Aorta (tissue), 5 donors: ENCODE data around the gene DEPP1. TPM values are rescaled to one million over a fixed set of nuclear protein-coding genes. Genes with fewer than 3 reads are reported as not detected.

Source experiments
- ATAC-seq: fragments of 200-7000 bp; cut with Tn5 transposase; one replicate; pipeline ENCODE4 v1.9.1; 2022; ENCODE audit warnings: moderate library complexity; ENCODE audit not compliant: low FRiP score
- DNase-seq, 2 donors: peaks; one replicate each; pipeline ENCODE4 v3.0.0-alpha.2; 2020
- H3K27ac ChIP-seq, 2 donors: one replicate each; pipeline ENCODE4 v1.5.1; 2013; ENCODE audit warnings: low read length in 2 of 2, mild to moderate bottlenecking in 2 of 2, moderate library complexity in 2 of 2, control low read depth in 1 of 2, inconsistent platforms in 1 of 2, low read depth in 1 of 2
- H3K27me3 ChIP-seq, 2 donors: one replicate each; pipeline ENCODE4 v1.6.1; 2013; ENCODE audit warnings: control low read depth in 1 of 2, low read length in 1 of 2, mild to moderate bottlenecking in 1 of 2, moderate library complexity in 1 of 2; ENCODE audit not compliant: insufficient read depth in 2 of 2, control insufficient read depth in 1 of 2
- H3K36me3 ChIP-seq, 2 donors: one replicate each; pipeline ENCODE4 v1.6.1; 2013; ENCODE audit warnings: control low read depth in 1 of 2, low read length in 1 of 2, mild to moderate bottlenecking in 1 of 2; ENCODE audit not compliant: insufficient read depth in 2 of 2, control insufficient read depth in 1 of 2
- H3K4me1 ChIP-seq, 2 donors: one replicate each; pipeline ENCODE4 v1.6.1; 2013; ENCODE audit warnings: low read length in 2 of 2, control low read depth in 1 of 2, mild to moderate bottlenecking in 1 of 2, moderate library complexity in 1 of 2; ENCODE audit not compliant: insufficient read depth in 2 of 2, control insufficient read depth in 1 of 2
- H3K4me3 ChIP-seq, 2 donors: one replicate each; pipeline ENCODE4 v1.5.1; 2013; ENCODE audit warnings: low read length in 2 of 2, control low read depth in 1 of 2, mild to moderate bottlenecking in 1 of 2
- H3K9me3 ChIP-seq: one replicate; pipeline ENCODE4 v1.6.1; 2013; ENCODE audit warnings: mild to moderate bottlenecking, low read length; ENCODE audit not compliant: control insufficient read depth
- WGBS, 2 donors: extraction: QIAGEN DNeasy Blood & Tissue Kit; methylation state at CpG; one replicate each; pipeline ENCODE4 v1.1.7; 2013; 5-methylcytosine and 5-hydroxymethylcytosine counted together
- intact Hi-C, 2 donors: fragments of 100-400 bp; cut with DNase I; formaldehyde crosslinking; loops; one replicate each; pipeline versions ENCODE4 v1.14.2 to v1.15.0; 2022
- polyA plus RNA-seq, 2 donors: library from polyadenylated mRNA; stranded (reverse); fragments of 200-250 nt; gene quantifications; one replicate each; pipeline ENCODE4 v1.2.3, GENCODE V29; 2013
- total RNA-seq, 2 donors: library from RNA; stranded (reverse); fragmentation: NEBNext Ultra II Directional; extraction: Animal tissue kit (Norgen Biotek cat#: 25700); gene quantifications; one replicate each; pipeline ENCODE4 v1.2.1, GENCODE V29; 2021
- donor health status: healthy with polysubstance abuse.
- donor health status: Bipolar disorder and iron deficiency.
- donor health status: DM: no; HTN: no; CAD: no.
- donor health status: DM: no; HTN: no; CAD: no.
- donor health status: DM: yes; HTN: yes; CAD: no.

Gene DEPP1
- total and polyA plus RNA-seq, 4 donors, result 55.2 to 492 (median 169) TPM

- H3K9me3 ChIP-seq, result no peaks in the 10 kb centered on the region
- no peaks in the 10 kb centered on the region for H3K36me3 ChIP-seq
- ATAC-seq (no peak), DNase-seq (no peak)
- no peak overlapping the region for H3K4me3 ChIP-seq
- no peaks in the 10 kb centered on the region for H3K4me1 ChIP-seq
- WGBS, 2 donors, result 72 to 75% methylated on average over 5 of the region's 5 CpGs
- intact Hi-C loops, result no loop called here
- no peak overlapping the region for H3K27ac ChIP-seq
- no peaks in the 10 kb centered on the region for H3K27me3 ChIP-seq
Observed at GRCh38 chr10:44949127-44949802, 29.3 kb downstream of the DEPP1 start.

DNA sequence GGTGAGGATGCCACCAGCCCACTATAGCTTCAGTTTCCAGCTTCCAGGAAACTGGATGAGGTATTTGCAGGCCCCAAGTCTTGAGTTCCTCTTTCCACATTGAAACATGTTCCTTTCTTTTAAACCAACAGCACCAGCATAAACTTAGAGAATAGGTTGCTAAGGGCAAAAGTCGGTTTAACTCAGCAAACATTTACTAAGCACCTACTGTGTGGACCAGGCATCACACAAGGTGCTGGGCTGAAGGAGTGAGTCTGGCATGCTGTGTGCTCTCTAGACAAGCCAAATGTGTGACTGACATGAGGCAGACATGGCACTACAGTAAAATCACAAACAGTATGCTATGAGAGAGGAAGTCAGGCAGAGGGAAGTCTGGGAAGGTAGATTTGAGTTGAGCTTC is 30.0 kb downstream of the DEPP1 start:
- H3K4me1 ChIP-seq, result no peaks in the 10 kb centered on the region
- no peak for DNase-seq
- ATAC-seq, result no peak

DNA sequence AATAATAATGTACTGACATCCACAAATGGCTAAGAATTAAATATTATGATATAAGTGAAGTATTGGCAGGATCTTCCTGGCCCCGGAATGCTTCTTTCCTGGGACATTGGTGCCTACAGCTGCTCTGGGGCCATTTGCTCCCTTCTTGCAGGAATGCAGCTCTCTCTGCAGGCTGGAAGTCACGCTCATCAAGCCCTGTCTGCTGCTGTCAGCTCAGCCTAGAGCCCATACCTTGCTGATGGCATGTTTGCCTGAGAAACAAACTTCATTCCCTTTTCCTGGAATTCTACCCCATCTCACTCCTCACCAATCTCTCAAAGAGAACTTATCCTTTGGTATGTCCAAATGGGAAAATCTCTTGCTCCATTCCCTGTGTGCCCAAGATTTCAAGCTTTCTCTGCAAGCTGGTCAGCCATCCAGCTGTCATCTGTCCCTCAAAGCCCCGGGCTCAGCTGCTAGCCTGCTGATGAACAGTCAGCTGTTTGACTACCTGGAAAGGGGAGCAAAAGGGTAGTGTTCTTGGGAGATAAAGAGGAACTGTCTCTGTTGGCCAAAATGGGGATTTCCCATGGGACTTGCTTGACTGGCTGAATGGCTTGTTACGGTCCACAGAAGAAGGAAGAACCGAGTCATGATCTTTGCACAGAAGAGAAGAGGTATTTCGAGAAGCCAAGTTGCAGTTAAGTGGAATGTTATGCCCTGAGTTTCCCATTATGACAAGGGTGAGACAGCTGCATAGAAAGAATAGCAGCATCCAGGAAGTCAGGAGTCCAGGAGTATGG is 31.0 kb downstream of the DEPP1 start:
- H3K27me3 ChIP-seq, result no peaks in the 10 kb centered on the region
- no peak overlapping the region for H3K27ac ChIP-seq
- no peaks in the 10 kb centered on the region for H3K36me3 ChIP-seq
- no peaks in the 10 kb centered on the region for H3K4me1 ChIP-seq
- WGBS, 2 donors, result 87 to 88% methylated on average over 6 of the region's 6 CpGs
- peak in 1 of 2 donors; percentile 56 for DNase-seq
- no peak for ATAC-seq
- no peaks in the 10 kb centered on the region for H3K9me3 ChIP-seq
- no peak overlapping the region for H3K4me3 ChIP-seq
- intact Hi-C loops, result no loop called here

More for the DNA sequence above, 30.0 kb downstream of the DEPP1 start:
- Histone ChIP-seq H3K4me3 (no peak overlapping the region), H3K27ac (no peak overlapping the region), H3K36me3 (no peaks in the 10 kb centered on the region), H3K27me3 (no peaks in the 10 kb centered on the region), H3K9me3 (no peaks in the 10 kb centered on the region)
- WGBS, 2 donors, result 88 to 91% methylated on average over 1 of the region's 1 CpG
- intact Hi-C loops, result no loop called here

DNA sequence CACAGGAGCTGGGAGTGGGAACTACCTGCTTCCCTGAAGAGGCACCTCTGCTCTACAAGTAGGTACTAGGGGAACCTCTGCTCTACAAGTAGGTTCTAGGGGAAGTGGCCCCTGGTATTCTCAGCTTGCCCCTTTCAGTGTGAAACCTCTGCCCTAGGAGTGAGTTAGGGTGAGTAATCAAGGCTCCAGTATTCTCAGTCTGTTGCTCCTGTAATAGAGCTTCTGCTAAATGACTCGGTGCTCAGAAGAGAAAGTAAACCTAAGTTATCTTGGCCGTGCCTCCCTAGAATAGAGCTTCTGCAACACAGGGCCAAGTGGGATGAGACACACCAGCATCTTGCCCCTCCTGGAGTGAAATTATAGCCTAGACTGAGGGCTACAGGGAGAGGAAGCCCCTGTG is 32.4 kb downstream of the DEPP1 start:
- DNase-seq (no peak), ATAC-seq (no peak)
- intact Hi-C loops, result no loop called here

GRCh38 chr10:44944354-44944753 is 34.3 kb downstream of the DEPP1 start:
- no peaks in the 10 kb centered on the region for H3K27me3 ChIP-seq
- intact Hi-C loops, result no loop called here
- 0 to 98% methylated on average over 1 of the region's 1 CpG for WGBS, 2 donors
- no peaks in the 10 kb centered on the region for H3K4me1 ChIP-seq
- H3K4me3 ChIP-seq, result no peak overlapping the region
- no peak for DNase-seq
- H3K36me3 ChIP-seq, result no peaks in the 10 kb centered on the region
- H3K27ac ChIP-seq, result no peak overlapping the region
- ATAC-seq, result no peak
- peaks cover 2% of the 10 kb centered on the region for H3K9me3 ChIP-seq

More for the DNA sequence above, 32.4 kb downstream of the DEPP1 start:
- Histone ChIP-seq H3K27ac (no peak overlapping the region), H3K4me1 (no peaks in the 10 kb centered on the region), H3K27me3 (no peaks in the 10 kb centered on the region), H3K4me3 (no peak overlapping the region), H3K9me3 (no peaks in the 10 kb centered on the region), H3K36me3 (no peaks in the 10 kb centered on the region)
- WGBS, 2 donors, result 74 to 82% methylated on average over 2 of the region's 2 CpGs

DNA sequence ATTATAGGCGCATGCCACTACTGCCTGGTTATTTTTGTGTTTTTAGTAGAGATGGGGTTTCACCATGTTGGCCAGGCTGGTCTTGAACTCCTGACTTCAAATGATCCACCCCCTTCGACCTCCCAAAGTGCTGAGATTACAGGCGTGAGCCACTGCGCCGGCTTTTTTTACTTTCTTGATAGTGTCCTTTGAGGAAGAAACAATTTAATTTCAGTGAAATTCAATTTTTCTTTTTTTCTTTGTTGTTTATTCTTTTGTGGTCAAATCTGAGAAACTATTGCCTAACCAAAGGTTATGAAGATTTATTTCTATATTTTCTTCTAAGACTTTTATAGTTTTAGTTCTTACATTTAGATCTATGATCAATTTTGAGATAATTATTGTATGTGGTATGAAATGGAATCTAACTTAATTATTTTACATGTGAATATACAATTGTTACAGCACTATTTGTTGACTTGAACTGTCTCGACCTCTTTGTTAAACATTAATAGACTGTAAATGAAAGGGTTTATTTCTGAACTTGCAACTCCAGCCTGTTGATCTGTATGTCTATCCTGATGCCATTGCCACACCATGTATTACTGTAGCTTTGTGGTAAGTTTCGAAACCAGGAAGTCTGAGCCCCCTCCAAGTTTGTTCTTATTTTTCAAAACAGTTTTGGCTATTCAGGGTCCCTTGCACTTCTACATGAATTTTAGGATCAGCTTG is 38.8 kb downstream of the DEPP1 start:
- peaks cover 2% of the 10 kb centered on the region for H3K9me3 ChIP-seq
- DNase-seq (no peak), ATAC-seq (no peak)
- H3K36me3 ChIP-seq, result no peaks in the 10 kb centered on the region
- no peaks in the 10 kb centered on the region for H3K27me3 ChIP-seq
- WGBS, 2 donors, result 95 to 97% methylated on average over 7 of the region's 7 CpGs
- no peak overlapping the region for H3K27ac ChIP-seq
- no peak overlapping the region for H3K4me3 ChIP-seq
- peaks cover 0 to 3% of the 10 kb centered on the region in 2 donors for H3K4me1 ChIP-seq
- intact Hi-C loops, result no loop called here

GRCh38 chr10:44938956-44939355 is 39.7 kb downstream of the DEPP1 start:
- Histone ChIP-seq H3K4me3 (no peak overlapping the region), H3K27me3 (no peaks in the 10 kb centered on the region), H3K9me3 (peaks cover 2% of the 10 kb centered on the region), H3K27ac (no peak overlapping the region), H3K36me3 (no peaks in the 10 kb centered on the region), H3K4me1 (peaks cover 0 to 3% of the 10 kb centered on the region in 2 donors)
- 93% methylated on average over 7 of the region's 7 CpGs for WGBS, 2 donors
- DNase-seq (no peak), ATAC-seq (no peak)
- intact Hi-C loops, result no loop called here

GRCh38 chr10:44937196-44938005 is 41.2 kb downstream of the DEPP1 start:
- Histone ChIP-seq H3K27me3 (no peaks in the 10 kb centered on the region), H3K4me1 (peaks cover 0 to 3% of the 10 kb centered on the region in 2 donors), H3K36me3 (no peaks in the 10 kb centered on the region), H3K4me3 (no peak overlapping the region), H3K27ac (no peak overlapping the region), H3K9me3 (peaks cover 2% of the 10 kb centered on the region)
- ATAC-seq (no peak), DNase-seq (peak in 1 of 2 donors; percentile 12)
- WGBS, 2 donors, result 89 to 94% methylated on average over 9 of the region's 9 CpGs
- intact Hi-C loops, result no loop called here
